GM18502 (cell line): Measurements from ENCODE around the gene DDX18.
"Not testable (repeated sequence)": the region's sequence is repeated elsewhere in the genome, so short reads cannot be mapped to it uniquely, and the experiment has no call there.

Experiments used
- ATAC-seq: cut with Tn5 transposase; IDR thresholded peaks from one replicate; pipeline ENCODE4 v1.9.1; 2021; ENCODE audit warnings: mild to moderate bottlenecking; ENCODE audit not compliant: unreplicated experiment, poor library complexity

The DDX18 gene

DNA sequence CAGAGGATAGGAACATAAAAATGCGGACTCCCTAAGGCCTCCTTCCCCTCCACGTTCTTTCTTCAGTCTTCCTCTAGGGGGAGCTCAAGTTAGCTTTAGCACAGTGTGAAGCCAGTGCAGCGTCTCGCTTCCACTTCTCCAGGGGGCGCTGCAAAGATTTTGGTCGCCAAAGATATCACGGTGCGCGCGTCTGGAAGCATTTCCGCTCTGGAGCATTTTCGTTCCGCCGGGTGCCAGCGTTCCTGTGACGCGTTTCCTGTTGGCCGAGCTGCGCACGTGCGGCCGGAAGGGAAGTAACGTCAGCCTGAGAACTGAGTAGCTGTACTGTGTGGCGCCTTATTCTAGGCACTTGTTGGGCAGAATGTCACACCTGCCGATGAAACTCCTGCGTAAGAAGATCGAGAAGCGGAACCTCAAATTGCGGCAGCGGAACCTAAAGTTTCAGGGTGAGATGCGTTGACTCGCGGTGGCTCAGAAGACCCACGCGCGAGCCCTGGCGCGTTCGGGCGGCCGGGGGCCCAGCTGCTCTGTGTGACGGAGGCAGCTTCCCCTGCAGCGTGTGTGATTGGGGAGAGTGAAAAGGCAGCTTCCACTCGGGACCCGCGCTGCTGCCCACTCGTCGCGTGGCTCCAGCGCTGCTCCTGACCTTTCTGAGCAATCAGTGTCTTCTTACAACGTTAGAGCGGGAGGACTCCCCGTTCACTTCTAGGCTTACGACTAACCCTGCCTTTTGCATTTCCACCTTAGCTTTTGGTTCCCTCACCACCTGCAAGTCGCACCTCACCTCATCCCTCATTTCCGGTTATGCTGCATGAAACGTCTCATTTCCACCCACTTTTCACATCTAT lies at the start of gene DDX18:
DDX18 (plus strand) TSS at position 275 of the 848 bp plus-strand sequence; CDS start at position 362, 87 bp downstream.
- peak; percentile 97 for ATAC-seq

DNA sequence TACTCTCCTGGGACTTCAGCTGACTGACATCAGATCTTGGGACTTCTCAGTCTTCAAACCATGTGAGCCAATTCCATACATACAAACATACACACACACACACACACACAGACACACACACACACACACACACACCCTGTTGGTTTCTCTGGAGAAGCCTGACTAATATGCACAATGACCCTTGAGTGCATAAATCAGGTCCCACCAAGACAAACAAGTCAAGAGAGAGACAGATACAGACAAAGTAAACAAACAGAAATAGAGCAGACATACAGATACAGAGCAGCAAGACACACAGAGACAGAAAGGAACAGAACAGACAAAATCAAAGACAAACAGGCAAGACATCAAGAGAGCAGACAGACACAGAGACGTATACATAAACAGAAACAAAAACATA lies 43.8 kb upstream of the DDX18 start:
- ATAC-seq = no peak

DNA sequence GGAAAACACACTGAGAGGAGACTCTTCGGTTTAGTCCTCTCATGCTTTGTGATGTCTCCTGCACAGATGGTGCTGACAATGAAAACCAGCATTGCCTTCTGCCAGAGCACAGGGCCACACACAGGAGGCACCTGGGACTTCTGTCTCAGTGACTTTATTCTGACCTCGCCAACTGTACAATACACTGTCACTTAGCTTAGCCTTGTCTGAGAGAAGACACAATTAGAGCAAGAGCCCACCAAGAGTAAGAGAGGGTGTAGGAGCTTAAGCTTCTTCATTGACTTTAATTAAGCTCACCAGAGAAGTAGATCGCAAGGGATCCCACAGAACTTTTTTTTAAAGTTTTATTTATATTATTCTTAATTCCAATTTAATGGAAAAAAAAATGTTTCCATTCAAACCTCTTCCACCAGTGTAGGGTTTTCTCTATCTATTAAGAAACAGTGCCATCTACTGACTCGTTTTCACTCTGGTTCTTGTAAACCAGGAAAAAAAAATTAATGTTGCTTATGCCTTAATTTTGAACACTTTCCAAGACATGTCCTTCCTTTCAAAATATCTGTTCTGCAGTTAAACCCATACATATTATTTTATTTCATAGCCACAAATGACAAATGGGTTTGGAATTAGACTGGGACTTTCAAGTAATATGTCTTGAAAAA lies 42.4 kb upstream of the DDX18 start:
- ATAC-seq = no peak

DNA sequence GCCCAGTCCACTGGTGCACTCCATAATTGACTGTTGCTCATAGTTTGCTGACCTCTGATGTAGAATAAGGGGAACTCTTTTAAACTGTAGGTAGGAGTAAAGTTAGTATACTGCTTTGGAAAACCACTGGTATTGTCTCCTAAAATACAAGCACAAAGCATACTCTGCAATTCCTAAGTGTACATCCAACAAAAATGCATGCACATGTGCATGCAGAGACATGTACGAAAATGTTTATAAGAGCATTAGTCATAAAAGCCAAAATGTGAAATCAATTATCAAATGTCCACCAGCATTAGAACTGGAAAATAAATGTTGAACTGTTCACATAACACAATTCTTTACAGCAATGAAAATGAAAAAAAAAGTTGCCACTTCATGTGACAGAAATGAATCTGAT lies 39.8 kb upstream of the DDX18 start:
- ATAC-seq = no peak

DNA sequence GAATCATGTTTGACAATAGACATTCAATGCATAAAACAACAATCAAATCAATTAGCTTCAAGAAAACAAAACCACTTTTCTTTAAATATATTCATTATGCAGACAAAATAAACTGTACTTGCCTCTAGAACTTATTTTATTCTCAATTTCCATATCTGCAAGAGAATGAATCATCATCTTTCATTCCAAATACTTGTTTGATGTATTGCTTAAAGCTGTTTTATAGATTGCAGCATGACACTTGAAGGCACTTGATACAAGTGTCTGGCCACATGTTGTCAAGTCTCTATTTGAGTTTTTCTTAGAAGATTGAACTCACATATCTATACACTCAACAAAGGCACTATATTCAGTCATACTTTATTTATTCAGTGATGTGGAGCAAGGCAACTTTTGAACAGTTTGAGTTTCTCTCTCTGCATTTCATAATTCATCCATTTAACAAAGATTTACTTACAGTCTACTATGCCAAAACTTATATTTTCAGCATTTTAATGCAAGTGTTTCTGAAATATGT lies 38.7 kb upstream of the DDX18 start:
- ATAC-seq = no peak

DNA sequence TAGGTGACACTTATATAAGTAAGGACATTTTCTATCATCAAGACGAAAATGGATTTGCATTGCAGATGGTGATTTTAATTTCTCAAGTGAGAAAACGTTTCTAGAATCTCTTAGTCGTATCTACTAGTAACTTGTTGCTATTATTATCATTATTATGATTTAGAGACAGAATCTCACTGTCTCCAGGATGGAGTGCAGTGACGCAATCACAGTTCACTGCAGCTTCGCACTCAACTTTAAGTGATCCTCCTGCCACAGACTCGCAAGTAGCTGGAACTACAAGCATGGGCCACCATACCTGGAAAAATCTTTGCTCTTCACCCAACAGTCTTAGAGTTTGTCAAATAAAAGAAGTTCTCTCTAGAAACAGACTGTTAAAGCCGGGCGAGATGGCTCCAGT lies 37.6 kb upstream of the DDX18 start:
- no peak for ATAC-seq

DNA sequence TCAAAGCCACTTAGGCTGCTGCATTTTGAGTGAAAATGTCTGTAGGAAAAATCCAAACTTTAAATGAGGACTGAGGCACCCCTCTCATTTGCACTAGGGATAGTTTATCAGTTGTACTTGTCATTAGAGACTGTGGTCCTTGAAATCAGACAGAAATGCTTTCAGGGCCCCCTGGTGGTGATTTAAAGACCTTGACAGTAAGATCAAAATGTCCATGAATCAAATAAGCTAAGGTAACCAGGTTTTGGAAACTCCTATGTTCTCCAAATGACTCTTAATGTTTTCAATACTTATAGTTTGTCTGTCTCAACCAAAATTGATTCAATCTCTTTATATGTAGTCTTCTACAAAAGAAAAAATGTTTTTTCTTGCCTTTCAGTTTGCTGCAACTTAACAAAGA lies 28.8 kb upstream of the DDX18 start:
- ATAC-seq = peak; percentile 82

DNA sequence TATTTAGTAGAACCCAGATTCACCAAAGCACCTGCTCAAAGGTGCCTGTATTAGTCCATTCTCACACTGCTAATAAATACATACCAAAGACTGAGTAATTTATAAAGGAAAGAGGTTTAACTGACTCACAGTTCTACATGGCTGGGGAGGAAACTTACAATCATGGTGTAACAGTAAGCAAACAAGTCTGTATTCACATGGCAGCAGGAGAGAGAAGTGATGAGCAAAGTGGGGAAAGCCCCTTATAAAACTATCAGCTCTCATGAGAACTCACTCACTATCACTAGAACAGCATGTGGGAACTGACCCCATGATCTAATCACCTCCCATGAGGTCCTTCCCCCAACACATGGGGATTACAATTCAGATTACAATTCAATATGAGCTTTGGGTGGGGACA lies 28.0 kb upstream of the DDX18 start:
- ATAC-seq = no peak

DNA sequence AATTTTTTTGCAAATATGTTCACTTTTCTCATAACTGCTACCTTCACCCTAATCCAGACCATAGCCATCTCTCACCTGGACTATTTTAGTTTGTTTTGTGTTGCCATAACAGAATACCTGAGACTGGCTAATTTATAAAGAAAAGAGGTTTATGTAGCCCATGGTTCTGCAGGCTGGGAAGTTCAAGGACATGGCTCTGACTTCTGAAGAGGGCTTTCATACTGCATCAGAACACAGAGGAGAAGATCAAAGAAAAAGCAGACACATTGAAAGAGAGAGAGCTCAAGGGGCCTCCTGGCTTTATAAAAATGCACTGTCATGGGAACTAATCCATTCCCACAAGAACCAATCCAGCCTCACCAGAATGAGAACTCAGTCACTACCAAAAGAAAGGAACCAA lies 25.0 kb upstream of the DDX18 start:
- no peak for ATAC-seq

DNA sequence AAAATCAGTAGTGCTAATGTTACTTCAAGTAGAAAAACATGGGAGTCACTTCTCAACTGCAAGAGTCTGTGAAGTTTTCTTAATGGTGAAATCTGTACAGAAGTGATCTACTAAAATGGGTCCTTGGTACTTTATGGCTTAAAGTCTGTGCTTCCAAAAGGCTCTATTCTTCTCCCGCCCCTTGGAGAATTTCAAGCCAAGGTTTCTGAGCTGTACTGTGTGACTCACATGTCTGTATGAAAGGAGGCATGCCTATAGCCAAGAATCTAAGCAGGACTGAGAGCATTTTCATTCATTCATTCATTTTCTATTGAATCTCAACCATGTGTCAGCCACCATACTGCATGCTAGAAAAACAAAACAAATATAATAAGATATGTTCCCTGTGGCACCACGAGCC lies 19.8 kb upstream of the DDX18 start:
- ATAC-seq = no peak

DNA sequence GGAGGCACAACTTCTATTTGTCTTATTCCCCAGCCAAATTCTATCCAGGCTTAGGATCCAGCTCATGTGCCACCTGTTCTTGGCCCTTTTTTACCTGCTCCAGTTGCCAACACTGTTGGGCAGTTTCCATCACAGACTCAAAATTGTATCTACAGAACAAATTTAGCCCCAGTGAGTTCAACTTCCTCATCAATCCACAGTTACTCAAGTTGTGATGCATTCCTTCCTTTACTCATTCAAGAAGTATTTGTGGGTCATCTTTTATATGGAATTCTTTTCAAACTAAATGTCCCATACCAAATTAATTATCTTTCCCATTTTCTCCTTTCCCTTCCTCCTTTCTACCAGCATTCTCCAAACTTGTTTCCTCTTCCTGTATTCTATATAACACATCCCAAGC lies 12.7 kb upstream of the DDX18 start:
- no peak for ATAC-seq

DNA sequence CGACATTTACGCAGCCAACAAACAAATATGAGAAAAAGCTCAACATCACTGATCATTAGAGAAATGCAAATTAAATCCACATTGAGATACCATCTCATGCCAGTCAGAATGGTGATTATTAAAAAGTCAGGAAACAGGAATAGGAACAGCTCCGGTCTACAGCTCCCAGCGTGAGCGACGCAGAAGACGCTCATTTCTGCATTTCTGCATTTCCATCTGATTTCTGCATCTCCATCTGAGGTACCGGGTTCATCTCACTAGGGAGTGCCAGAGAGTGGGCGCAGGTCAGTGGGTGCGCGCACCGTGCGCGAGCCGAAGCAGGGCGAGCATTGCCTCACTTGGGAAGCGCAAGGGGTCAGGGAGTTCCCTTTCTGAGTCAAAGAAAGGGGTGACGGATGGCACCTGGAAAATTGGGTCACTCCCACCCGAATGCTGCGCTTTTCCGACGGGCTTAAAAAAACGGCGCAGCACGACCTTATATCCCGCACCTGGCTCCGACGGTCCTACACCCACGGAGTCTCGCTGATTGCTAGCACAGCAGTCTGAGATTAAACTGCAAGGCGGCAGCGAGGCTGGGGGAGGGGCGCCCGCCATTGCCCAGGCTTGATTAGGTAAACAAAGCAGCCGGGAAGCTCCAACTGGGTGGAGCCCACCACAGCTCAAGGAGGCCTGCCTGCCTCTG lies 10.7 kb upstream of the DDX18 start:
- ATAC-seq = not testable (repeated sequence)

DNA sequence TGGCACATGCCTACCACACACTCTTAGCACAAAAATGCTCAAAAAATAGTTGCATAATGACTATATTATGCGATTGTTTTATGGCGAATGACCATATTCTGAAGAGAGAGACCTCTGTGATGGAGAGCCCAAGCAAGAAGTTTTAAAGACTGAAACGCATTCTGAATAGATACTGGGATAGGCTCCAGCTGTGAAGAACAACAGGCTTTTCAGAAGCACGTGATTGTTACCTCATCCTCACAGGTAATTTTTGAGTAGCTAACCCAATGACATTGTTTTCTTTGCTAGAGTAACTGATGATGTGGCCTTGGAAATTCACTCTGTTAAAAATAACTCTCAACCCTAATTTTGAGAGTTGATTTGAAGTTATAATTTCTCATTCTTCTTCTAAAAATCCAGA lies 2.0 kb upstream of the DDX18 start:
- ATAC-seq = no peak

DNA sequence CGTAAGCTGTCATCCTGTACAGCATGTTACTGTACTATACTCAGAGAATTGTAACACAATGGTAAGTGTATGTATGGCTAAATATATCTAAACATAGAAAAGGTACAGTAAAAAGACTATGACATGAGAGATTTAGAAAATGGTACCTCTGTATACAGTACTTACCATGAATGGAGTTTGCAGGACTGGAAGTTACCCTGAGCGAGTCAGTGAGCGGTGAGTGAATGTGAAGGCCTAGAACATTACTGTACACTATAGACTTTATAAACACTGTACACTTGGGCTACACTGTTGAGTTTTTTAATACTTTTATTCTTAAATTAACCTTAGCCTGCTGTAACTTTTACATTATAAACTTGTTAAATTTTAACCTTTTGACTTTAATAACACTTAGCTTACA lies 1.5 kb downstream of the DDX18 start:
- ATAC-seq = no peak

DNA sequence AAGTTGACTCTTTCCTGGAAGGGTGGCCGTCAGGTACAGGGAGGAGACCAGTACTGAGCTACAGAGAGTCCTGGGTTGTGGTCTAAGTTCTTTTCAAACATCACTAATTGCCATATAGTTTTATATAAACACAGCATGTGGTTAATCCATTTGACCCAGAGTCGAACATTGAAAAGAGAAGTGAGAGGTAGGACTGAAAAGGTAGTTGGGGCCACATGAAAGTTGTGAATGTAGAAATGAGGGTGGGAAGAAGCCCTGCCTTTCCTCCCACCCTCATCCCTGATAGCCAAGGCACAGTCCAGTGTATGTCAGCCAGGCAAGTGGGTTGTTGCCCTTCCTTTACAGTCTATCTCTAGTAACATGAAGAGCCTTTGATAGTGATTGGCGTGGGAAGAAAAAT lies 4.4 kb downstream of the DDX18 start:
- ATAC-seq = no peak

DNA sequence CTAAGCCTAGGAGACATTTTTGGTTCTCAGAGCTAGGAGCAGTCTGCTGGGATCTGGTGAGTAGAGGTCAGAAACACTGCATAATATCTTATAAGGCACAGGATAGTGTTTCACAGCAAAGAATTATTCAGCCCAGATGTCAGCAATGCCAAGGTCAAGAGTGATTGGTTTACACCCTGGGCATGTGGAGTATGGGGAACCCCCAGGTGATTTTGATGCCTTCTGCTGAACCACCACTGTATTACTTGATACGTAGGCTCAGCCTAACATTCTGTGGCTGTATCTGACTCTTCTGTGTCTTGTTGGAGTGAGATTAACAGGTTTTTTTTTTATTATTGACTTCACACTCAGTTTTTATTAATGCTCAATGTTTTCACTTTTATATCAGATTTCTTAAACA lies 6.0 kb downstream of the DDX18 start:
- ATAC-seq = peak; percentile 75

DNA sequence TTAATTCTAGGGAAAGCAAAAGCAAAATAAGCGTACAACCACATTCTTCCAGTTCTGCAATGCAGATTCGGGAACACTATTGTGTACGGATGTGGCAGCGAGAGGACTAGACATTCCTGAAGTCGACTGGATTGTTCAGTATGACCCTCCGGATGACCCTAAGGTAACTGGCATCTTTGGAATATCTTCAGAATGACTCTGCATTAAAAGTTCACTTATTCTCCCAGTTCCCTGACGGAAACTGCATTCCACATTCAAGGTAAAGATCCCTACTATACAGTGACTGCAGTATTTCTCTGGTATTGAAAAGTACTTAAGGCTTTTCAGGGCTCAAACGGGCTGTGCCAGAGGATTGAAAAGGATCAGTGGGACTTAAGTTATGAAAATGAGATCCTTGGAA lies 10.9 kb downstream of the DDX18 start:
- ATAC-seq = no peak

DNA sequence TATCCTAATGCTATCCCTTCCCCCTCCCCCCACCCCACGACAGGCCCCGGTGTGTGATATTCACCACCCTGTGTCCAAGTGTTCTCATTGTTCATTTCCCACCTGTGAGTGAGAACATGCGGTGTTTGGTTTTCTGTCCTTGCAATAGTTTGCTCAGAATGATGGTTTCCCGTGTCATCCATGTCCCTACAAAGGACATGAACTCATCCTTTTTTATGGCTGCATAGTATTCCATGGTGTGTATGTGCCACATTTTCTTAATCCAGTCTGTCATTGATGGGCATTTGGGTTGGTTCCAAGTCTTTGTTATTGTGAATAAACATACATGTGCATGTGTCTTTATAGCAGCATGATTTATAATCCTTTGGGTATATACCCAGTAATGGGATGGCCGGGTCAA lies 13.0 kb downstream of the DDX18 start:
- not testable (repeated sequence) for ATAC-seq

DNA sequence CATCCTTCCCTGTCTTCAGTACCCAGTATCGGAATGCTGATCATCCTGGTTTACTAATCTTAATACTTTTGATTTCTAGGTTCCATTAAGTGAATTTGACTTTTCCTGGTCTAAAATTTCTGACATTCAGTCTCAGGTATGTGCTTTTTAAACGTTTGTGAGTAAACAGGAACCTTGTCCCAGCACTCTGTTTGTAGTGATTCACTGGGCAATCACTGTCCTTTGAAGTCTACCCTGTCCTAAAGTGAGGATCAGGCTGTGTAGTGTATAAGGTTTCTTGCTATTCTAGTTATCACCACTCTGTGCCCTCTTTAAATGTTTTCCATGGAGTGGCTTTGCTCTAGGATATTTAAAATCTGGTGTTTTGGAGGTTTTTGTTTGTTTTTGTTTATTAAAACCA lies 14.4 kb downstream of the DDX18 start:
- no peak for ATAC-seq

DNA sequence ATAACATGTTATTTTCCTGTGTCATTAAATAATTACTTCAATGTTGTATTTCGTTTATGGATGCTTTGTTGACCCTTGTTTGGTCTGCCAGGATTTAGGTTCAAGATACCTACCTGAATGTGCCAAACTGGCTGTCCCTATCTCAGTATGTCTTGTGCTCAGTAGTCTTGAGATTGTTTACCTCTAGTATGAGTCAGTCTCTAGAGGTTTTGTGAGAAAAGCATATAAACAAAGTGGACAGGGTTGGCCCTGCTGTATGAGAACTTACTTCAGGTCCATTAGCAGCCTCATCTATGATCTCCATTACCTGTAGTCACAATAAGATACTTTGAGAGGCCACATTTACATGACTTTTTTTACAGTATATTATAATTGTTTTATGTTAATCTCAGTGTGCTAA lies 17.8 kb downstream of the DDX18 start:
- no peak for ATAC-seq
